GM04503 (cell line): ENCODE results near the gene RYR2.
A peak's percentile ranks its signal among the peaks of the same experiment; 100 is the strongest.

ENCODE experiments used
- DNase-seq: peaks from one replicate; pipeline ENCODE4 v3.0.0-alpha.2; 2012; ENCODE audit warnings: low read depth

RYR2 gene

DNA sequence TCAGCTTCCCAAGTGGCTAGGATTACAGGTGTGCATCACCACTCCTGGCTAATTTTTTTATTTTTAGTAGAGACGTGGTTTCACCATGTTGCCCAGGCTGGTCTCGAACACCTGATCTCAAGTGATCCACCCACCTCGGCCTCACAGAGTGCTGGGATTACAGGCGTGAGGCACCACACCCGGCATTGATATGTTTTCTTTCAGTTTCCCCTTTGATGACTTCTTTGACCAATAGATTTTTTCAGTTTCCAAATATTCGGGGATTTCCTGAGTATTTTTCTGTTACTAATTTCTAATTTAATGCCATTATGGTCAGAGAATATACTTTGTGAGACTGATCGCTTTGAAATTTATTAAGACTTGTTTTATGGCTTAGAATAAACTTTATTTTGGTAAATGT lies 406.1 kb downstream of the RYR2 start:
- no peak for DNase-seq

DNA sequence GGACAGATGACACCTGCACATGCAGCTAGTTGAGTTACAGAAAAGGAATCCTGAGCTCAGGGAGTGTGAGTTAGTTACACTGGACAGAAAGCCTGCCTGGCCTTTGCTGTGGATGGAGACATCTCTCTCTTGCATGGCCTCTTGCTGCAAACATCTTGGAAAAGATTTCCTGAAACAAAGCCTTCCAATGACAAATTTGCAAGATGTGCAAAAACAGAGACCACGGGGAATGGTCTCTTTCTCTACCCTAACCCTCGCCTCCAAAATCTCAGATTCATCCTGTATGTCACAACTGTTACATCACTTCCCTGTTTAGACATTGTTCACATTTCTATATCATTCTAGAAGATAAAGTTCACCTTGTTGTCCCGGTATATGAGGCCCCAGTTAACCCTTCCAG lies 415.6 kb downstream of the RYR2 start:
- no peak for DNase-seq

DNA sequence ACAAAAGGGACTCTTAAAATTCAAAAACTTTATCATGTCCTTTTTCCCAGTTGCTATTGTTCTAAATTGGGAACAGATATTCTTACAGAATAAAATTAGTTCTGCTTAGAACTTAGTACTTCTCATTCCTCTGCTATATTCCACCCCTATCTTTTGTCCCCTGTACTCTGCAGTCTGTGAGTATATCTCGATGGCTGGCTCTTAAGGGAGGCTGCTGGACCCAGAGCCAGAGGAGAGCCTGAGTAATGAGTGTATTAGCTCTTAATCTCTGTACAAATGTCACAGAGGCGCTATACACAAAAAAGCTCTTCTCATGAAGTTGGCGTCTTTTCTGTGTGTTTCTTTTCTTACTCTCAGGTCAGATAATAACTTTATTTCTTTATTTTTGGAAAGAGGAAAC lies 425.3 kb downstream of the RYR2 start:
- DNase-seq = no peak

DNA sequence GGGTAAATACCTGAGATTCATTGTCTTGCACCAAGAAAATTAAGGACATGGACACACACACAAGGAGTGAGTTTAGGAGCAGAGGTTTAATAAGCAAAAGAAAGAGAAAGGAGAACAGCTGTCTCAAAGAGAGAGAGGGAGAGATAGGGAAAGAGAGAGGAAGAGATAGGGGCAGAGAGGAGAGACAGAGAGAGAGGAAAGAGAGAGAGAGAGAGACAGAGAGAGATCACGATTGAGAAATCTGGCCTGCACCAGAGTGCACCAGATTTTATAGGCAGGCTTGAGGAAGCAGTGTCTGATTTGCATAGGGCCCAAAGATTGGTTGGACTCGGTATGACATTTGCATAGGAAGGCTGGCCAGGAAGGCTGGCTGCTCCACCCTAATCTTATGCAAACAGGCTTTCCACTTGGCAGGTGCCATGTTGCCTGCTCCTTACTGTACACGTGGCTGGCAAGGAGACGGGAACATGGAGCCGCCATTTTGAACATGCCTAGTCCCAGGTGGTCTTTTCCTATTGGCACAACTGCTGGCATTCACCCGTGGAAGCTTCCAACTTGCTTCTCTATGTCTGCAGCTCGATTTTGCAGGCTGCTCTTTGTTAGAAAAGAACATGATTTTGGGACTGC lies 428.8 kb downstream of the RYR2 start:
- no peak for DNase-seq

DNA sequence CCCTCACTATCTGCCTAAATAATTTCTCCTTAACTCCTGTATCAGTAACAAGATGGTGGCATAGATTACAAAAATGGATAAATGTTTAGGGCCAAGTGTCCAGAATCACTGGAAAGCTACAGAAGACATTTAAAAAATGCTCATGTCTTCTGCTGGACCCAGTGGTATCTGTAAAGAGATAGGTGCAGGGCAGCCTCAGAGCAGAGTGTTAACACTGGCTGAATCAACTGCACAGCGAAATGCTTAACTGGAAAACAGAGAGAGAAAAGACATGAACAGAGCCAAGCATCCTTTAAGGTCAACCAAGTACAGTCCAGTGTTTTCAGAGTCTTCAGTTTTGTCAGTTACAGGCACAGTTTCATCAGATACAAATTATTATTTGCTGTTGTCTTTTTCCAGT lies 429.4 kb downstream of the RYR2 start:
- DNase-seq = no peak

DNA sequence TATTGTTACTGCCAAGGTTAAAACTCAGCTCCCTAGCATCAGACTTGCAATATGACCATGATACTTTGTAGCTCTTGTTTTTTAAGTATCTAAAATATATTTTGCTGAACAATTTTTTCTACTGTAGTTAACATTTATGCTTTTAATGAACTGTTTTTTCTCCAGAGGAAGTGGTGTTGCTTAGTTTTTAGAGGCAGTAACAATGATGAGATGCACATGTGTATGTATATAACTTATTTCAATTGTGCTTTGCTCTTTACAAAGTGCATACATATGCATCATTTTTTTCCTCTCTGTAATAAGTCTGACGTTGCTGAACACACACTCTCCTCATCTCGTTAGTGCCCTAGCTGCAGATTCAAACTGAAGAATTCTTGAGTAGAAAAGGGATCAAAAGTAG lies 430.0 kb downstream of the RYR2 start:
- DNase-seq = no peak

DNA sequence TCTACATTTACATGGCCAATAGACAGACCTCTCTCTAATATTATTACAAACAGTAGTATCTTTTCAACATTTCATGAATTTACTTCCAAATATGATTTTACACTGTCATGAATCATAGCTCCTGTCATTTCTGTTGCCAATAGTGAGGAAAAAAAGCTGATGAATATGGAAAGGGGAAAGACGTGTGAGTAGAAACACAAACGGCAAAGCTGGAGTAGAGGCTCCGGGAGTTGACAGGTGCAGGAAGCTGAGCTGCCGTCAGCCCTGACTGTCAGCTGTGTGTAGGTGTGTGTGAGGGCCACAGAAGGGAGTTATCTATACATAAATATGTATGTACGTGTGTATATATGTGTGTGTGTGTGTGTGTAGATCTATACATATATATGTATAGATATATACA lies 431.9 kb downstream of the RYR2 start:
- DNase-seq = no peak

DNA sequence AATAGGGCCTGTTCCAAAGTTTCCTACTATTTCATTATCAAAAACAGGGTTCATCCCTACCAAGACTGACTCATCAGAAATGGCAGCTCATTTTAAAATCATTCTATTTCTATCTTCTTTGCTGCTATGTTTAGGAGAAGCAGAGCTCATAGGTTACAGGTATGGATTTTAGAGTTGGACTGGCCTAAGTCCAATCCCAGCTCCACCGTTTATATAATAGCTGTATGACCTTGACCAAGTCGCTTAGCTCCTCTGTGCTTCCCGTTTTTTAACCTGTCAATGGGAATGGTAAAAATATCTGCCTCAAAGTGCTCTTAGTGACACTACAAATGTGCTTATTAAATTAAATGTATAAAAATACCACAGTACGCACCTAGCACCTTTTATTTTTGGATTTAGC lies 436.1 kb downstream of the RYR2 start:
- no peak for DNase-seq

DNA sequence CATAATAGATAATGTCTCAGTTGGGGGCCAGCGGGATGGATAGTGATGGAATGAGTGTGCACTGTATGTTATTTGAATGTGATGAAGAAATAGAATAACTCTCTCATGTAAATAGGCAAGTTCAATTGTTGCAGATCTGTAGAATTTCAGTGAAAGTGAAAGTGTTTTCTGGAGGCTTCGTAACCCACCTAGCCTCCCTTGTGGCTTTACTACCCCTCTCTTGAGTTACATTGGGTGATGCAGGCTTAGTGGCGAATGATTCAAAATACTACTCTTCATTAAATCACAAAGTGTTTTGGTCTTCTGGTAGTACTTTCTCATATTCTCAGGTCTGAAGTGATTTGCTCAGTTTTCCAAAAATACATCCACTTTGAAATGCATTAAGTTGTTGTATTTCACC lies 436.9 kb downstream of the RYR2 start:
- DNase-seq = no peak

DNA sequence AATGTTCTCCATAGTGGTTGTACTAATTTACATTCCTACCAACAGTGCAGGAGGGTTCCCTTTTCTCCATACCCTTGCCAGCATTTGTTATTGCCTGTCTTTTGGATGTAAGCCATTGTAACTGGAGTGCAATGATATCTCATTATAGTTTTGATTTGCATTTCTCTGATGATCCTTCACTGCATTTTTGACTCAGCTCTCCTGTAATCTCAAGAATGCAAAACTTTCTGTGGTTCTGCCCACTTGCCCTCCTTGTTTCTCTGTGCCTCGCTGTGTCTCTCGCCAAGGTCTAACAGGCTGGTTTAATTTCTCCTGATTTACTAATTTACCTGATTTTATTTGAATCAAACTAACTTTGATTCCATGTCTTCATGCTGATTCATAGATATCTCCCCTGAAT lies 440.8 kb downstream of the RYR2 start:
- no peak for DNase-seq

DNA sequence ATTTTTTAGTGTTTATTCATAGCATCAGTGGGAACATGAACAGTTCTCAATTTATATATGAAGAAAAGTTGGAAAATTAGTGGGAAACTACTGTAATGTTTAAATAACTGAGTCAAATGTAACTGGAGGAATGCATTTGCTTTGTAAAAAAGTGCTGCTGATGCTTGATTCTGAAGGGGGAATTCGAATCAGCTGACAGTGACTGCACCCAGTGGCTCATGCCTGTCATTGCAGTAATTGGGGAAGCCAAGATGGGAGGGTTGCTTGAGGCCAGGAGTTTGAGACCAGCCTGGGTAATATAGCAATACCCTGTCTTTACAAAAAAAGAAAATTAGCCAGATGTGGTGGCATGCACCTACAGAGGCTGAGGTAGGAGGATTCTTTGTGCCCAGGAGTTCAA lies 450.4 kb downstream of the RYR2 start:
- DNase-seq = no peak

DNA sequence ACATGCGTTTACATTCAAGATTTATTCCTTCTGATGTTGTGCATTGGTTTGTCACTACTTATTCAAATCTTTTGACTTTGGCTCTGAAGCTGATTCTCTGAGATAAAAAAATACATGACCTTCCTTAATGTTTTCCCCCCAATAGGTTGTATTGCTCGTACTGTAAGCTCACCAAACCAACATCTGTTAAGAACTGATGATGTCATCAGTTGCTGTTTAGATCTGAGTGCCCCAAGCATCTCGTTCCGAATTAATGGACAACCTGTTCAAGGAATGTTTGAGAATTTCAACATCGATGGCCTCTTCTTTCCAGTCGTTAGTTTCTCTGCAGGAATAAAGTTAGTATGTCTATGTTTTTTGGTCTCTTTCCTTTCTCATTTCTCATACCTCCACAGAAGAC lies 458.6 kb downstream of the RYR2 start:
- DNase-seq = no peak

DNA sequence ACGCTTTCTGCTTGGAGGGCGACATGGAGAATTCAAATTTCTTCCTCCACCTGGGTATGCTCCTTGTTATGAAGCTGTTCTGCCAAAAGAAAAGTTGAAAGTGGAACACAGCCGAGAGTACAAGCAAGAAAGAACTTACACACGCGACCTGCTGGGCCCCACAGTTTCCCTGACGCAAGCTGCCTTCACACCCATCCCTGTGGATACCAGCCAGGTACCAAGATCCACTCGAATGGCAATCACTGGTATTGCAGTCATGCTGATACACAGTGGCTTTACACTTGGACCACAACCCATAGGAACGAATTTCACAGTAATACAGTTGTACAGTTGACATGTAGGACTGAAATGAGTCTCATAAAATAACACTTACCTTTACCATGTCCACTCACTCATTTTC lies 461.3 kb downstream of the RYR2 start:
- no peak for DNase-seq

DNA sequence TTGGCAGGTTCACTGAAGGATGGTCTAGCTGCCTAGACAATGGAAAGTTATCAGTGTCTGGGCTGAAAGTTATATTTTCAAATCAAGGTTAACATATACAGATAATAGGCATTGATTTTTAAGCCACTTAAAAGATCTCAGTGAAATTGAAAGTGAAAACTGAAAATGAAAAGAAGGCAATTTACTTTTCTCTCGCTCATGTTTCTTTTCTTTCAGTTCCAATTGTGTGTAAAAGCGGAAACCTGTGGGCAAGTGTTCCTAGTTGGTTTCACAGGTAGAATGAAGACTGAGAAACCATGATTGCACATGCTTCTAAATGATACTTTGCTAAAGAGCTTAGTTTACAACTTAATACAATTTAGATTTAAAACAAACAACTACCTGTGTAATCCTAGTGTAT lies 465.0 kb downstream of the RYR2 start:
- no peak for DNase-seq

DNA sequence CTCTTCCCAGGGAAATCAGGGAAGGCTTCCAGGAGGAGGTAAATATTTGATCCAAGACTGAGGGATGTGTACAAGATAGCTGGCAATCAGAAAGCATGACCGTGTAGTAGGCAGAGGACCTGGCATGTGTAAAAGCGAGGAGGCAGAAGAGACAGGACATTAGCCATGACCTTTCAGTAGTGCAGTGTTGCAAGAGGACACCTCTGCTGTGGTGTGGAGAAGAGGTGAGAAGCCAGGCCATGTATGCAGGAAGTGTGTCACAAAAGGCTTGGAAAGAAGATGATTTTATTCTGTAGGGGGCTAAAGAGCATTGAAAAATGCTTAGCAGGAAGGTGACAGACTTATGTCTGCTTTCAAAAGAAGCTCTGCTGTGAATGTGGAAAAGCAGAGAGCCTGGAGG lies 467.8 kb downstream of the RYR2 start:
- DNase-seq = no peak

DNA sequence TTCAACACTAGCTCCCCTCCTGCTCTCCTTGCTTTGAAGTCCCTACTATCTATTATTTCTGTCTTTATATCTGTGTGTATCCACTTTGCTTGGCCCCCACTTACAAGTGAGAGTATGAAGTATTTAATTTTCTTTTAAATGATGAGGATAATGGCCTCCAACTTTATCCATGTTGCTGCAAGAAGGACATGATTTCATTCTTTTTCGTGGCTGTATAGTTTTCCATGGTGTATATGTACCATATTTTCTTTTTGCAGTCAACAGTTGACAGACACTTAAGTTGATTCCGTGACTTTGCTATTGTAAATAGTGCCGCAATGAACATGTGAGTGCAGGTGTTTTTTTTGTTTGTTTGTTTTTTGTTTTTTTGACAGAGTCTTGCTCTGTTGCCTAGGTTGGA lies 483.1 kb downstream of the RYR2 start:
- no peak for DNase-seq

DNA sequence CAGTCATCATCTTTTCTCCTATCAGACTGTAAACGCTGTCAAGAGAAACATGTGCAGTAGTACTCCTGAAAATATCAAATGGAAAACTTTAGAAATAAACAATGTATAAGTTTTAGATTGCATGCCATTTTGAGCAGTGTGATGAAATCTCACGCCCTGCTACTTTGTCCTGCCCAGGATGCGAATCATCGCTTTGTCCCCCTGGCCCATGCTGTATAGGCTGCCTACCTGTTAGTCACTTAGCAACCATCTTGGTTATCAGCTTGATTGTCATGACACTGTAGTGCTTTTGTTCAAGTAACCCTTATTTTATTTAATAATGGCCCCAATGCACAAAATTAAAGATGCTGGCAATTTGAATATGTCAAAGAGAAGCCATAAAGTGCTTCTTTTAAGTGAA lies 485.8 kb downstream of the RYR2 start:
- DNase-seq = no peak

DNA sequence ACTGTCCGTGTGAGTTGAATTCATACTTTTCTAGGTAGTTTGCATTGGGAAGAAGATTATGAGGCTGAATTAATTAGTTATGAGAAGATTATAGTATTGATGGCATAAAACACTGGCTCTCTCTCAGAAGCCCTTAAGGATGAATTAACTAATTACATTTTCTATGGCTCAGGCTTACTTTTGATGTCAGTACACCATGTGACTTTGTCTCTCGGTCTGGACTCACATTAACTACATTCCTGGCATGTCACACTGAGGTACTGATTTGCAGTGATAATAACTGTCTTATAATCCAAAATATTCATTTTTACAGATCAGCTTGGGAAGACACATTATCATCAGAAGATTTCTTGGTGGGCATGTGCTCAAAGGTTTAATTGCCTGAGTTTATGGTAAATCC lies 486.6 kb downstream of the RYR2 start:
- no peak for DNase-seq

DNA sequence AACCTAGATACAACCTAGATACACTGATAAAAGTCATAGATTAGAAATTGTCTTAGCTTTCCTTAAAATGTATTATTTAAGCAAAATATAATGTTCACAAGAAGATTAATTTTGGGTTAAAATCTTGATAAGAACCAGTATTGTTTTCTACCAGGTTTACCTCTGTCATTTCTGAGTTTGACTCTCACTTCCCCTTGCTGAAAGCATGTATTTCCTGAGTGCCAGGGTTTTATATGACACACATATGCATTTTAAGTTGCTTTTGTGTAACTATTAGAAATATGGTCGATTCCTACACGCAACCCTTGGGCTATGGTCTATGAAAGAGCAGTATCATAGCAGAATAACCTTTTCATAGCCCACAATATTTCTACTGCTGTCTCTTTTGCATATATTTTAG lies 497.1 kb downstream of the RYR2 start:
- no peak for DNase-seq

DNA sequence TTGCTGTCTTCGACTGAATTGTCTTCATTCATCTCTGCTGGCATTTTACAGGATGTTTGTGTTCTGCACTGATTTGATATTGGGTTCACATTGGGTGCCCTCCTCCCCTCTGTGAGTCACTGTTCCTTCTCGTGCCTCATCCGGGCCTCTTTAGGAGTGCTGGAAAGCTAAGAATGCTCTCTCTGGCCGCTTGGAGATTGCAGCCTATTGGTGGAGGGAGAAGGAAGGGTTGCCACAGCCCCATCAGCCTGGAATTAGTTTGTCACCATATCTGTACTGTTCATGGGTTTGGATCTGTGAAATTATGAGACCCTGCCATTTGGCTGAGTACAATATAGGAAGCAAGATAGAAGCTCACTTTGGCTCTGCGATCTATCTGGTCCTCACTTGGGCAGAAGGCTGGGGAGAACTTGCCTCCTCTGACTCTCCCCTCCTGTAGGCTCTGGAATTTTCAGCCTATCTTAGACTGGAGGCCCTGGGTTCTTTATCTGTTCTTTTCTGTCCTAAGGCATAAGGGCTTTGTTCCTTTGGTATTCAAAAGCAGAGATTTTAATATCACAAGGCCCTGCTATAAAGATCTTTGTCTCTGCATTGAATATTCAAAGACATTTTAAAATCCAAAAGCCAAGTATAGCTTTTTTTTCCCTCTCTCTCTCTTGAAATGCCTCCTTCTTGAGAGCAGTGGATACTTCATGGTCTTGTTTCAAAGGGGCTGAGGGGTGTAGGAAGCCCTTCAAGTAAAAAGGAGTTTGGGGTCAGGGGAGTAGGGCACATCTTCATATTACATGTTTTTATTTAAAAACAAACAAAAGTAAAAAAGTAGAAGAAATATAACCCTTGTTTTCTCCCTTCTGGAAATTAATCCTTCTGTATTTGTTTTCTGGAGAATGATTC lies 500.8 kb downstream of the RYR2 start:
- DNase-seq = no peak

DNA sequence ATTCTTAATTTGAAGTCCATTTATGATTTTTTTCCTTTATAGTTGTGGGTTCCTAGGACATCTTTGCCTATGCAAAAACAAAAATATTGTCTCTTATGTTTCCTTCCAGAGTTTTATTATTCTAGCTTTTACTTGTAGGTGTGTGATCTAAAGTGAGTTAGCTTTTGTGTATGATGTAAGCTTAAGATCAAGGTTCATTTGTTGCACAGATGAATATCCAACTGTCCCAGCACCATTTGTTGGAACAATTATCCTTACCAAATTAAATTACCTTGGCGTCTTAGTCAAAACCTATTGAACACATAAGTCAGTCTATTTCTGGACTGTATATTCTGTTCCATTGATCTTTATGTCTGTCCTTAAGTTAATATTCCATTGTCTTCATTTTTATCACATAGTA lies 511.1 kb downstream of the RYR2 start:
- DNase-seq = no peak

DNA sequence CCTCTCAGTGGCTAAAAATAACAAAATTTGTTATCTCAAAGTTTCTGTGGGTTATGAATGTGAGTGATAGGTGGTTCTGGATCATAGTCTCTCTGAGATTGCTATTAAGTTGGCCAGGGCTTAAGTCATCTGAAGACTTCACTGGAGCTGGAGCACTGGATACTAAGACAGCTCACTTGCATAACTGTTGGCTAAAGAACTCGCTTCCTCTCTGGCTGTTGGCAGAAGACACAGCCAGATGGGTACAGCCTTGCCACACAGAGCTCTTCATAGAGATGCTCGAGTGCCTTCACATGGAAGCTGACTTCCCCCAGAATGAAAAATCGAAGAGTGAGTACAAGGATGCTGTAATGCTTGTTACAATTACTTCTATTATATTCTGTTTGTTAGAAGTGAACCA lies 514.9 kb downstream of the RYR2 start:
- no peak for DNase-seq

DNA sequence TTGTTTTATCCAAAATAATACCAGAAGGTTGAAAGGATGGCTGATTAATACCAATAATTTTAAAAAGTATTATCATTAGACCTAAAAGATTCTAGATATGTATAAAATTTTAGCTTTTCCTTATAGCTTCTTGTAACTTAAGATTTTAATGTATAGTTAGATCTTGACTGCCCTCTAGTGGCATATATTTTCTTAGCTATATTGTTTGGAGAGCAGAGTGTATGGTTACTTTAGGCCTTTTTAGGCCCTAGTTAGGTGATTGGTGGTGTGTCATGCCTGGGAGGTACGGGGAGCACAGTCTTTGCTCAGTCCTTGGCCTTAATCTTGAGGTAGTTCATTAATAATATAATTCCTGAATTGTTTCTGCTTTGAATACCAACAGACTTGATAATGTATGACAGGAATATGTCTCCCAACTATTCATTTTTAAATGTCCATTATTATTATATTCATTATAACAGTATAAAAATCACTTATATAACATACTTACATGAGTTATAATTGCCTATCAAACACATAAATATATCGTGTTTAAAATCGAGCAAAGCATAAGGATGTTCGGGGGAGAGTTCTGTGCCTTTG lies 520.3 kb downstream of the RYR2 start:
- peak; percentile 5 for DNase-seq

DNA sequence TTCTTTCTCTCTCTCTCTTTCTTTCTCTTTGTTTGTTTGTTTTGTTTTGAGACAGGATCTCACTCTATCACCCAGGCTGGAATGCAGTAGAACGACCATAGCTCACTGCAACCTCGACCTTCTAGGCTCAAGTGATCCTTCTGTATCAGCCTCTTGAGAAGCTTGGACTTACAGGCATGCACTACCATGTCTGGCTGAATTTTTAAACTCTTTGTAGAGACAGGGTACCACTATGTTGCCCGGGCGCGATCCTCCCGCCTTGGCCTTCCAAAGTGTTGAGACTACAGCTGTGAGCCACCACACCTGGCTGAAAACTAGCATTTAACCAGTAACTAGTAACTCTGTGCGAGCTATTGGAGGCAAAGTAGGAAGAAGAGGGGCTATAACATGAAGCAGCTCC lies 523.3 kb downstream of the RYR2 start:
- no peak for DNase-seq
